Mammary microvascular endothelial cell (primary cell): Measurements from ENCODE around the gene H2AZ2. TPM values are rescaled to one million over a fixed set of nuclear protein-coding genes. Genes with fewer than 3 reads are reported as not detected.

ENCODE experiments used
- total RNA-seq: library from RNA; depleted of rRNA; stranded (reverse); fragments of >200 nt; gene quantifications from 2 replicates; pipeline ENCODE4 v1.2.3, GENCODE V29; 2015

Gene H2AZ2
- total RNA-seq: 204 and 221 TPM in 2 replicates

DNA sequence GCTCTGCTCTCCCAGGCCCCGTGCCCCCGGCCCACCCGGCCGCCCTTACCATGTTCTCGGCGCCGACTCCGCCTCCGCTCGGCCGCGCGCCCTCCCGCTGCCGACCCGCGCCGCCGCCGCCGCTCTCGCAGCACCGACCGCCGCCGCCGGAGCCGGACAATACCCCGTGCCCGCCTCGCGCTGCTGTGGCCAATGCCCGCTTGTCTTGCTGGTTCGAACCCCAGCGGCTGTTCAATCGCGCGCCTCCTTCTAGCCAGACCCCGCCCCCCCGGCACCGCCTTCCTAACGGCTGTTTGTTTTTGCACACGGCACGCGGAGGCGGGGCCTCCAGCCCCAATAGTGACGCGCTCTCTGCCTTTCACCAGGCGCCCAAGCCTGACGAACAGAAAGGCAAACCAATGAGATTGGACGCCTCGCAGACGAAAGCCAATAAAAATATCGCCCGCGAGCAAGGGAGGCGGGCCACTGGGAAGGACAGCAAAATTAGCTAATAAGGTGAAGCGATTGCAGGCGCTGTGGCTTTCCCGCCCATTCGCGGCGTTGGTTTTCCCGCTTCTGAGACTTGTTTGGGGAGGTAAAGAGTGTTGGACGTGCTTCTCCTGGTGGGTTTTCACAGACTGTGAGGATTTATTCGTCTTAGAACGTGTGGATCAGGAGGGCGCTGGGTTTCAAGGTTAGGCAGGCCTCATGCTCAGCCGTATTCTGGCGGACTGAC lies at the start of gene H2AZ2:
TSS of gene H2AZ2 (minus strand) at position 168 of the 715 bp plus-strand sequence. CDS start at position 52, 116 bp downstream.

DNA sequence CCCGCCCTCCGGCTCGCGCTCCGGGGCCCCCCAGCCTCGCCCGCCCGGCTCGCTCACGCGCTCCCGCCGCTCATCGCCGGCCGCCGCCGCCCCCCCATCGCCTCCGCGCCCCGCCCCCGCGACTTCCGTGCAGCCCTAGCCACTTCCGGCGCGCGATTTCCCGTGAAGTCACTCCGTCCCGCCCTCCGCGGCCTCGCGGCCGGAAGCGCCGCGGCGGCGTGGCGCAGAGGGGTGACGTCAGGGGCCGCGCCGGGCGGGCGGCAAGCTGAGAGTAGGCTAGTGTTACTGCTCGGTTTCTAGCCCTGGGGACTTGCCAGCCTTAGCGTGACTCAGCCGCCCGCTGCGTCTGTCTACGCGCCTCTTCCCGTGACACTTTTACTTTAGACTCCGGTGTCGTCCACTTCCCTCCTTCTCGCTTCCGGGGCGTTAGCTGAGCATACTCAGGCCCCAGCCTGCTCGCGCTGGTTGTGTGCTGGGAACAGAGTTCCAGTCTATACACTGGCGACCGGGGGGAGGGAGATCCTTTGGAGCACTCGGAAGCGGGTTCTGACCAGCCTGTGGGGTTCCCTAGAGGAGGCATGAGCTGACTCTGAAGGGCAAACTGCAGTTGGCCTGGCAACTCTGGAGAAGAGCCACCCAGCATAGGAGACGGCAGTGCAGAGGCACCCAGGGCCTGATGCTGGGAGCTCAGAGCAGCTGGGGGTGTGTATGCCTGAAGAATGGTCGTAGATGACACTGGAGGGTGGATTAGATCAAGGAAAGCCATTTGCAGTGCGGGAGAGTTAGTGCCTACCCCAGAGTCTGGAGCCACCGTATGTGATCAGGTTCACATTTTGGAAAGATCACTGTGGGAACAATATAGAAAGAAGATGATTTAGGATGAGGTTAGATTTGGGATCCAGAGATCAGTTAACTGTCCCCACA lies 37.8 kb upstream of the H2AZ2 start, which contains the start of gene PURB:
TSS of gene PURB (minus strand) at position 137 of the 924 bp plus-strand sequence. CDS start 182 bp downstream, outside the sequence.

DNA sequence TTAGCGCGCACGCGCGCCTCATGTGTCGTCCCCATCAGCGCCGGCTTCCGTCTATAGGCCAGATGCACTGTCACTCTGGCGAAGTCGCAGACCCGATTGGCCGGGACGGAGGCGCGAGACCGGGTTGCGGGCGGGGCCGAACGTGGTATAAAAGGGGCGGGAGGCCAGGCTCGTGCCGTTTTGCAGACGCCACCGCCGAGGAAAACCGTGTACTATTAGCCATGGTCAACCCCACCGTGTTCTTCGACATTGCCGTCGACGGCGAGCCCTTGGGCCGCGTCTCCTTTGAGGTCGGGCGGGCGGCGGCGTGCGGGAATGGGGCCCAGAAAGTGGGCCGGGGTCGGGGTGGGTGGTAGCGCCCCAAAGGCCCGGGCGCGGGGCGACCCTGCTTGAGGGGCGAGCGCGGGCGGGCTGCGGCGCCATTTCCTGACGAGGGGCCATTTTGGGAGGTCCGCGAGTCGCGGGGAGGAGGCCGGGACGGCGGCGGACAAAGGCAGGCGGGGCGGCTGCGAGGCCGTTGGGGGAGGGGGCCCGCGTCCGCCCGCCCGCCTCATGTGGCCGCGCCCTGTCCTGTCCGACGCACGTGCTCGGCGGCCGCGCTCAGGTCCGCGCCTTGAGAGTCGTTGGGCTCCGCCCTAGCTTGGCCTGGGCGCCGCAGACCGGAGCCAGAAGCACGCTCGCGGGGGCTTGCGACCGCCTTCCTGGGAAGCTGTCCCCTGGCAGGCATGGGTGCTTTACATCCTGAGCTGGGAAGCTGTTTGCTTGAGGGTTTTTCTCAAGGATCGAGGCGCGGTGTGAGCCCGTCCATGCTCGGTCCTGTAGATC lies 51.2 kb downstream of the H2AZ2 start, which contains the start of gene PPIA:
TSS of gene PPIA (plus strand) at position 178 of the 825 bp plus-strand sequence. CDS start at position 222, 44 bp downstream.

Other genes starting within 250 kb of the H2AZ2 start
- gene OGDH, start 241.5 kb downstream of the H2AZ2 start, total RNA-seq: 102 and 109 TPM in 2 replicates
- 14.9 and 21.5 TPM in 2 replicates for gene ZMIZ2, start 99.2 kb downstream of the H2AZ2 start, total RNA-seq
- gene PPIA, start 51.4 kb downstream of the H2AZ2 start, total RNA-seq: 5,102 and 5,188 TPM in 2 replicates
- 10.8 and 11.5 TPM in 2 replicates for gene PURB, start 37.4 kb upstream of the H2AZ2 start, total RNA-seq
- gene MYO1G, start 130.9 kb upstream of the H2AZ2 start, total RNA-seq: under 0.01 and 0.25 TPM in 2 replicates
- gene CCM2, start 152.1 kb upstream of the H2AZ2 start, total RNA-seq: 60.4 and 65.9 TPM in 2 replicates
- 0.73 and 1.3 TPM in 2 replicates for gene NACAD, start 240.9 kb upstream of the H2AZ2 start, total RNA-seq